CD8-positive, alpha-beta memory T cell (primary cell): ENCODE measurements around the gene ADRA2C. TPM values are rescaled to one million over a fixed set of nuclear protein-coding genes. Genes with fewer than 3 reads are reported as not detected.

ENCODE experiments used
- CTCF ChIA-PET: fragments of 350-600 bp; sonication (Branson Sonifier 250); formaldehyde crosslinking; loops from one replicate; lab custom pipeline; 2021; ENCODE audit warnings: antibody characterized with exemption; lab: Charles Lee
- POLR2A ChIA-PET: fragments of 350-600 bp; sonication (Branson Sonifier 250); formaldehyde crosslinking; loops from one replicate; lab custom pipeline; 2021; ENCODE audit warnings: antibody characterized with exemption; lab: Charles Lee
- DNase-seq, 5 donors: peaks; one replicate each; pipeline versions ENCODE4 v3.0.0 to v3.0.0-alpha.2; 2020 to 2022; ENCODE audit warnings: mixed read lengths in 1 of 5
- H3K27ac ChIP-seq: one replicate; pipeline ENCODE4 v1.7.0; 2013; ENCODE audit warnings: low read depth, mild to moderate bottlenecking, low read length, moderate library complexity
- H3K27me3 ChIP-seq: 2 replicates; pipeline ENCODE4 v1.7.0; 2013; ENCODE audit warnings: low read length, mild to moderate bottlenecking; ENCODE audit not compliant: insufficient read depth, poor library complexity, severe bottlenecking
- H3K36me3 ChIP-seq: 2 replicates; pipeline ENCODE4 v1.7.0; 2013; ENCODE audit warnings: mild to moderate bottlenecking, low read length, moderate library complexity; ENCODE audit not compliant: insufficient read depth
- H3K4me1 ChIP-seq: 2 replicates; pipeline ENCODE4 v1.7.0; 2013; ENCODE audit warnings: mild to moderate bottlenecking, low read length, moderate library complexity; ENCODE audit not compliant: insufficient read depth
- H3K4me3 ChIP-seq: 2 replicates; pipeline ENCODE4 v1.7.0; 2013; ENCODE audit warnings: mild to moderate bottlenecking, low read length
- H3K9me3 ChIP-seq: 2 replicates; pipeline ENCODE4 v1.7.0; 2013; ENCODE audit warnings: mild to moderate bottlenecking, low read length
- H3K27ac Mint-ChIP-seq, 8 donors: one replicate each; pipeline ENCODE4 v1.8.0; 2020 to 2021; ENCODE audit warnings: mixed read lengths in 8 of 8, mild to moderate bottlenecking in 6 of 8, inconsistent platforms in 3 of 8, moderate library complexity in 3 of 8
- H3K27me3 Mint-ChIP-seq, 2 donors: one replicate each; pipeline ENCODE4 v1.8.0; 2020 to 2021; ENCODE audit warnings: mixed read lengths in 2 of 2, mild to moderate bottlenecking in 1 of 2, moderate library complexity in 1 of 2
- H3K36me3 Mint-ChIP-seq, 3 donors: one replicate each; pipeline ENCODE4 v1.8.0; 2020 to 2021; ENCODE audit warnings: mixed read lengths in 3 of 3, inconsistent platforms in 1 of 3, mild to moderate bottlenecking in 1 of 3
- H3K4me1 Mint-ChIP-seq, 3 donors: one replicate each; pipeline ENCODE4 v1.8.0; 2020 to 2021; ENCODE audit warnings: mixed read lengths in 3 of 3, inconsistent platforms in 1 of 3, mild to moderate bottlenecking in 1 of 3
- H3K4me3 Mint-ChIP-seq, 7 donors: one replicate each; pipeline ENCODE4 v1.8.0; 2020 to 2021; ENCODE audit warnings: mixed read lengths in 7 of 7, mild to moderate bottlenecking in 6 of 7, moderate library complexity in 4 of 7, inconsistent platforms in 2 of 7
- H3K9me3 Mint-ChIP-seq, 5 donors: one replicate each; pipeline ENCODE4 v1.8.0; 2020 to 2022; ENCODE audit warnings: mixed read lengths in 5 of 5, mild to moderate bottlenecking in 3 of 5, moderate library complexity in 2 of 5, inconsistent platforms in 1 of 5
- polyA plus RNA-seq: library from polyadenylated mRNA; unstranded; fragments of 300-500 nt; fragmentation: Illumina TruSeq; gene quantifications from one replicate; pipeline ENCODE4 v1.2.3, GENCODE V29; 2021
- total RNA-seq, 2 experiments: library from RNA; stranded (reverse); gene quantifications; one replicate each; pipeline ENCODE4 v1.2.3, GENCODE V29; 2021

ADRA2C gene
- total and polyA plus RNA-seq, 3 experiments from 2014 or later, result not detected

- POLR2A ChIA-PET, result no interaction called here
- H3K4me3 Mint-ChIP-seq, result peak overlapping the region in 1 of 7 donors; percentile 36
- CTCF ChIA-PET, result no interaction called here
- no peaks in the 10 kb centered on the region for H3K36me3 Mint-ChIP-seq
- H3K4me3 ChIP-seq, result no peak overlapping the region
- H3K4me1 Mint-ChIP-seq, result peaks cover 0 to 9% (median 3%) of the 10 kb centered on the region in 3 donors
- no peaks in the 10 kb centered on the region for H3K9me3 Mint-ChIP-seq
- peaks cover 13 to 19% of the 10 kb centered on the region in 2 donors for H3K27me3 Mint-ChIP-seq
- peaks cover 6% of the 10 kb centered on the region for H3K27me3 ChIP-seq
- no peaks in the 10 kb centered on the region for H3K36me3 ChIP-seq
- H3K9me3 ChIP-seq, result no peaks in the 10 kb centered on the region
- no peaks in the 10 kb centered on the region for H3K4me1 ChIP-seq
- no peak overlapping the region for H3K27ac Mint-ChIP-seq
- no peak for DNase-seq
- H3K27ac ChIP-seq, result no peak overlapping the region
Measured at GRCh38 chr4:3768842-3769641, 2.9 kb downstream of the ADRA2C start.

- H3K4me1 Mint-ChIP-seq, result peaks cover 0 to 9% (median 3%) of the 10 kb centered on the region in 3 donors
- no peak overlapping the region for H3K4me3 Mint-ChIP-seq
- POLR2A ChIA-PET, result no interaction called here
- Histone ChIP-seq H3K9me3 (no peaks in the 10 kb centered on the region), H3K4me1 (no peaks in the 10 kb centered on the region), H3K4me3 (no peak overlapping the region), H3K27ac (no peak overlapping the region), H3K27me3 (peaks cover 2% of the 10 kb centered on the region), H3K36me3 (no peaks in the 10 kb centered on the region)
- no peaks in the 10 kb centered on the region for H3K36me3 Mint-ChIP-seq
- H3K27ac Mint-ChIP-seq, result no peak overlapping the region
- H3K27me3 Mint-ChIP-seq, result peaks cover 13 to 14% of the 10 kb centered on the region in 2 donors
- CTCF ChIA-PET, result no interaction called here
- H3K9me3 Mint-ChIP-seq, result no peaks in the 10 kb centered on the region
- no peak for DNase-seq
Measured at GRCh38 chr4:3769642-3770184, 3.5 kb downstream of the ADRA2C start.

GRCh38 chr4:3770323-3771163 lies 4.4 kb downstream of the ADRA2C start:
- H3K4me3 ChIP-seq, result no peak overlapping the region
- H3K9me3 ChIP-seq, result no peaks in the 10 kb centered on the region
- no peak overlapping the region for H3K27ac Mint-ChIP-seq
- H3K4me3 Mint-ChIP-seq, result no peak overlapping the region
- H3K36me3 ChIP-seq, result no peaks in the 10 kb centered on the region
- POLR2A ChIA-PET, result no interaction called here
- CTCF ChIA-PET, result no interaction called here
- peaks cover 13 to 14% of the 10 kb centered on the region in 2 donors for H3K27me3 Mint-ChIP-seq
- H3K36me3 Mint-ChIP-seq, result no peaks in the 10 kb centered on the region
- H3K4me1 ChIP-seq, result no peaks in the 10 kb centered on the region
- no peaks in the 10 kb centered on the region for H3K9me3 Mint-ChIP-seq
- DNase-seq, result no peak
- no peak overlapping the region for H3K27ac ChIP-seq
- H3K4me1 Mint-ChIP-seq, result peaks cover 0 to 9% (median 3%) of the 10 kb centered on the region in 3 donors
- H3K27me3 ChIP-seq, result no peaks in the 10 kb centered on the region

GRCh38 chr4:3771164-3771809 lies 5.1 kb downstream of the ADRA2C start:
- Mint-ChIP-seq H3K4me1 (peaks cover 0 to 9% (median 3%) of the 10 kb centered on the region in 3 donors), H3K4me3 (no peak overlapping the region), H3K27me3 (peaks cover 13 to 14% of the 10 kb centered on the region in 2 donors), H3K9me3 (no peaks in the 10 kb centered on the region), H3K36me3 (no peaks in the 10 kb centered on the region), H3K27ac (no peak overlapping the region)
- Histone ChIP-seq H3K9me3 (no peaks in the 10 kb centered on the region), H3K27ac (no peak overlapping the region), H3K36me3 (no peaks in the 10 kb centered on the region), H3K27me3 (no peaks in the 10 kb centered on the region), H3K4me1 (no peaks in the 10 kb centered on the region), H3K4me3 (no peak overlapping the region)
- no peak for DNase-seq
- POLR2A ChIA-PET, result no interaction called here
- CTCF ChIA-PET, result no interaction called here

- Histone ChIP-seq H3K27me3 (no peaks in the 10 kb centered on the region), H3K36me3 (no peaks in the 10 kb centered on the region), H3K27ac (no peak overlapping the region), H3K9me3 (no peaks in the 10 kb centered on the region), H3K4me1 (no peaks in the 10 kb centered on the region), H3K4me3 (no peak overlapping the region)
- DNase-seq, result no peak
- Mint-ChIP-seq H3K4me1 (peaks cover 0 to 5% (median 3%) of the 10 kb centered on the region in 3 donors), H3K9me3 (no peaks in the 10 kb centered on the region), H3K27ac (no peak overlapping the region), H3K36me3 (no peaks in the 10 kb centered on the region), H3K4me3 (no peak overlapping the region), H3K27me3 (peaks cover 8 to 14% of the 10 kb centered on the region in 2 donors)
- POLR2A ChIA-PET, result no interaction called here
- CTCF ChIA-PET, result no interaction called here
Measured at GRCh38 chr4:3771939-3772495, 5.8 kb downstream of the ADRA2C start.

GRCh38 chr4:3772632-3773031 lies 6.4 kb downstream of the ADRA2C start:
- H3K9me3 Mint-ChIP-seq, result no peaks in the 10 kb centered on the region
- no peak overlapping the region for H3K4me3 Mint-ChIP-seq
- H3K36me3 Mint-ChIP-seq, result no peaks in the 10 kb centered on the region
- no peak overlapping the region for H3K27ac Mint-ChIP-seq
- Histone ChIP-seq H3K4me1 (no peaks in the 10 kb centered on the region), H3K27me3 (no peaks in the 10 kb centered on the region), H3K27ac (no peak overlapping the region), H3K4me3 (no peak overlapping the region), H3K9me3 (no peaks in the 10 kb centered on the region), H3K36me3 (no peaks in the 10 kb centered on the region)
- no peak for DNase-seq
- CTCF ChIA-PET, result no interaction called here
- peaks cover 6 to 15% of the 10 kb centered on the region in 2 donors for H3K27me3 Mint-ChIP-seq
- H3K4me1 Mint-ChIP-seq, result peaks cover 0 to 2% (median 2%) of the 10 kb centered on the region in 3 donors
- POLR2A ChIA-PET, result no interaction called here

- ChIA-PET CTCF (no interaction called here), POLR2A (no interaction called here)
- H3K36me3 Mint-ChIP-seq, result no peaks in the 10 kb centered on the region
- H3K27ac Mint-ChIP-seq, result no peak overlapping the region
- H3K4me1 Mint-ChIP-seq, result no peaks in the 10 kb centered on the region
- H3K9me3 Mint-ChIP-seq, result peaks cover 0 to 2% (median 0%) of the 10 kb centered on the region in 5 donors
- no peak overlapping the region for H3K4me3 Mint-ChIP-seq
- H3K4me1 ChIP-seq, result no peaks in the 10 kb centered on the region
- peaks cover 8 to 11% of the 10 kb centered on the region in 2 donors for H3K27me3 Mint-ChIP-seq
- no peak overlapping the region for H3K4me3 ChIP-seq
- no peaks in the 10 kb centered on the region for H3K9me3 ChIP-seq
- DNase-seq, result no peak
- no peak overlapping the region for H3K27ac ChIP-seq
- no peaks in the 10 kb centered on the region for H3K36me3 ChIP-seq
- H3K27me3 ChIP-seq, result no peaks in the 10 kb centered on the region
Measured at GRCh38 chr4:3773552-3774001, 7.4 kb downstream of the ADRA2C start.
